HEK293 (cell line): ENCODE results near the gene ANO7.

ENCODE experiments used
- CTCF ChIA-PET: fragments of 350-600 bp; formaldehyde crosslinking; extraction: SDS; loops from one replicate; lab custom pipeline; 2021; ENCODE audit warnings: antibody characterized with exemption; lab: Yijun Ruan, JAX
- POLR2A ChIA-PET: fragments of 300-600 bp; formaldehyde crosslinking; extraction: SDS; loops from one replicate; lab custom pipeline; 2020; ENCODE audit warnings: antibody characterized with exemption, inconsistent platforms; lab: Yijun Ruan, JAX
- H3K27ac ChIP-seq: fragments of 200-500 bp; sonication (Bioruptor generic); 2 replicates; pipeline ENCODE4 v1.5.1; 2014; ENCODE audit warnings: low read depth, low read length, control low read depth, inconsistent platforms; ENCODE audit errors: extremely low read depth
- H3K36me3 ChIP-seq, 2 experiments: fragments of 200-500 bp in 1 of 2; sonication (Bioruptor generic) in 1 of 2; 1 replicate in 1 of 2; 2 replicates in 1 of 2; pipeline ENCODE4 v1.5.1; 2014 to 2017; ENCODE audit warnings: inconsistent platforms in 2 of 2, low read length in 2 of 2; ENCODE audit not compliant: control insufficient read depth in 2 of 2, insufficient read depth in 1 of 2
- H3K4me1 ChIP-seq: fragments of 200-500 bp; sonication (Bioruptor generic); 2 replicates; pipeline ENCODE4 v1.5.1; 2014; ENCODE audit warnings: mild to moderate bottlenecking, low read length, inconsistent platforms; ENCODE audit not compliant: control insufficient read depth, insufficient read depth
- H3K4me3 ChIP-seq: 2 replicates; pipeline ENCODE4 v1.5.1; 2011; ENCODE audit warnings: low read depth, mild to moderate bottlenecking, control low read depth, low read length, moderate library complexity
- H3K9me3 ChIP-seq: fragments of 200-500 bp; sonication (Bioruptor generic); 2 replicates; pipeline ENCODE4 v1.5.1; 2014; ENCODE audit warnings: low read depth, low read length, inconsistent platforms; ENCODE audit not compliant: control insufficient read depth, insufficient read depth
- FEZF1 ChIP-seq: fragments of 450-650 bp; formaldehyde crosslinking; IDR thresholded peaks from 2 replicates; pipeline ENCODE4 v1.5.1; 2016; ENCODE audit warnings: missing biosample characterization, missing genetic modification characterization
- HOXC10 ChIP-seq: sonication (generic); formaldehyde crosslinking; IDR thresholded peaks from 2 replicates; pipeline ENCODE4 v1.8.1; 2023; ENCODE audit warnings: mild to moderate bottlenecking, missing genetic modification reagents
- PRDM1 ChIP-seq: fragments of 450-650 bp; formaldehyde crosslinking; IDR thresholded peaks from 2 replicates; pipeline ENCODE4; 2016; ENCODE audit warnings: missing biosample characterization, missing genetic modification characterization
- SP2 ChIP-seq: fragments of 450-650 bp; formaldehyde crosslinking; IDR thresholded peaks from 2 replicates; pipeline ENCODE4 v1.5.1; 2016; ENCODE audit warnings: missing biosample characterization, missing genetic modification characterization
- ZFHX2 ChIP-seq: fragments of 450-650 bp; formaldehyde crosslinking; conservative IDR thresholded peaks from 2 replicates; pipeline ENCODE4 v1.5.1; 2016; ENCODE audit warnings: missing biosample characterization, missing genetic modification characterization
- ZFP69B ChIP-seq: fragments of 450-650 bp; formaldehyde crosslinking; IDR thresholded peaks from 2 replicates; pipeline ENCODE4 v1.5.1; 2016; ENCODE audit warnings: missing biosample characterization, missing genetic modification characterization
- ZNF112 ChIP-seq: fragments of 450-650 bp; formaldehyde crosslinking; IDR thresholded peaks from 2 replicates; pipeline ENCODE4 v1.5.0; 2017; ENCODE audit warnings: missing biosample characterization, missing genetic modification characterization
- ZNF133 ChIP-seq: fragments of 450-650 bp; formaldehyde crosslinking; IDR thresholded peaks from 2 replicates; pipeline ENCODE4 v1.5.1; 2016; ENCODE audit warnings: missing biosample characterization, missing genetic modification characterization
- ZNF335 ChIP-seq: fragments of 450-650 bp; formaldehyde crosslinking; conservative IDR thresholded peaks from 2 replicates; pipeline ENCODE4 v1.5.1; 2016; ENCODE audit warnings: missing biosample characterization, missing genetic modification characterization
- ZNF366 ChIP-seq: fragments of 450-650 bp; formaldehyde crosslinking; conservative IDR thresholded peaks from 2 replicates; pipeline ENCODE4 v1.5.1; 2016; ENCODE audit warnings: missing biosample characterization, missing genetic modification characterization
- ZNF48 ChIP-seq: fragments of 450-650 bp; formaldehyde crosslinking; IDR thresholded peaks from 2 replicates; pipeline ENCODE4 v1.5.1; 2016; ENCODE audit warnings: missing biosample characterization, missing genetic modification characterization
- ZNF664 ChIP-seq: fragments of 450-650 bp; formaldehyde crosslinking; IDR thresholded peaks from 2 replicates; pipeline ENCODE4 v1.5.1; 2016; ENCODE audit warnings: missing biosample characterization, missing genetic modification characterization
- ZNF707 ChIP-seq: fragments of 450-650 bp; formaldehyde crosslinking; IDR thresholded peaks from 2 replicates; pipeline ENCODE4 v1.5.1; 2016; ENCODE audit warnings: missing biosample characterization, missing genetic modification characterization
- ZNF747 ChIP-seq: fragments of 450-650 bp; formaldehyde crosslinking; IDR thresholded peaks from 2 replicates; pipeline ENCODE4 v1.5.1; 2016; ENCODE audit warnings: missing biosample characterization, missing genetic modification characterization
- TF ChIP-seq, protein P1 (sequence below): fragments of 450-650 bp; formaldehyde crosslinking; conservative IDR thresholded peaks from 2 replicates; pipeline ENCODE4 v1.5.1; 2016; ENCODE audit warnings: low read depth, missing biosample characterization, missing genetic modification characterization
- TF ChIP-seq, protein P2 (sequence below): fragments of 450-650 bp; formaldehyde crosslinking; IDR thresholded peaks from 2 replicates; pipeline ENCODE4 v1.5.1; 2017; ENCODE audit warnings: missing biosample characterization, missing genetic modification characterization
- TF ChIP-seq, protein P3 (sequence below): fragments of 450-650 bp; formaldehyde crosslinking; IDR thresholded peaks from 2 replicates; pipeline ENCODE4 v1.5.1; 2016; ENCODE audit warnings: missing biosample characterization, missing genetic modification characterization
- TF ChIP-seq, protein P4 (sequence below): fragments of 450-650 bp; formaldehyde crosslinking; IDR thresholded peaks from 2 replicates; pipeline ENCODE4; 2016; ENCODE audit warnings: missing biosample characterization, missing genetic modification characterization
- TF ChIP-seq, protein P5 (sequence below): fragments of 450-650 bp; formaldehyde crosslinking; IDR thresholded peaks from 2 replicates; pipeline ENCODE4 v1.5.1; 2016; ENCODE audit warnings: missing biosample characterization, missing genetic modification characterization, low read depth

ANO7 gene

DNA sequence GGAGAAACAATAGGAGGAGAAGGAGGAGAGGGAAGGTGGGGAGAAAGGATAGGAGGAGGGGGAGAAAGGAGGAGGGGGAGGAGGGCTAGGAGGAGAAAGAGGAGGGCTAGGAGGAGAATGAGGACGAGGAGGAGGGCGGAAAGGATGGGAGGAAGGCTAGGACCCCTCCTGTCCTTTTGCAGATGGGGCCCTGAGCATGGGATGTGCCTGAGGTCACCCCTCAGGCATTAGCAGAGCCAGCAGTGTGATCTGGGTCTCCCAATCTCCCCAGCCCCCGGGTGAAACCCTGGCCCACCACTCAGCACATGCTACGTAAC is 601 bp upstream of the ANO7 start:
- TF ChIP-seq ZNF133 (tag by site-specific recombination) (no peak), ZNF335 (peak; percentile 30), ZNF48 (tag by site-specific recombination) (no peak), FEZF1 (tag by site-specific recombination) (no peak), ZFP69B (tag by site-specific recombination) (no peak), ZNF112 (tag by site-specific recombination) (no peak), HOXC10 (CRISPR knock-in tag) (no peak), ZFHX2 (tag by site-specific recombination) (0 out of 2 replicates have a peak, but pooled peaks have one; percentile 19), ZNF664 (tag by site-specific recombination) (no peak), ZNF747 (tag by site-specific recombination) (no peak), SP2 (no peak), ZNF366 (peak; percentile 45; the same call in 1 of the 2 replicates), ZNF707 (no peak), PRDM1 (tag by site-specific recombination) (peak; percentile 74)
- TF ChIP-seq, protein P1, sequence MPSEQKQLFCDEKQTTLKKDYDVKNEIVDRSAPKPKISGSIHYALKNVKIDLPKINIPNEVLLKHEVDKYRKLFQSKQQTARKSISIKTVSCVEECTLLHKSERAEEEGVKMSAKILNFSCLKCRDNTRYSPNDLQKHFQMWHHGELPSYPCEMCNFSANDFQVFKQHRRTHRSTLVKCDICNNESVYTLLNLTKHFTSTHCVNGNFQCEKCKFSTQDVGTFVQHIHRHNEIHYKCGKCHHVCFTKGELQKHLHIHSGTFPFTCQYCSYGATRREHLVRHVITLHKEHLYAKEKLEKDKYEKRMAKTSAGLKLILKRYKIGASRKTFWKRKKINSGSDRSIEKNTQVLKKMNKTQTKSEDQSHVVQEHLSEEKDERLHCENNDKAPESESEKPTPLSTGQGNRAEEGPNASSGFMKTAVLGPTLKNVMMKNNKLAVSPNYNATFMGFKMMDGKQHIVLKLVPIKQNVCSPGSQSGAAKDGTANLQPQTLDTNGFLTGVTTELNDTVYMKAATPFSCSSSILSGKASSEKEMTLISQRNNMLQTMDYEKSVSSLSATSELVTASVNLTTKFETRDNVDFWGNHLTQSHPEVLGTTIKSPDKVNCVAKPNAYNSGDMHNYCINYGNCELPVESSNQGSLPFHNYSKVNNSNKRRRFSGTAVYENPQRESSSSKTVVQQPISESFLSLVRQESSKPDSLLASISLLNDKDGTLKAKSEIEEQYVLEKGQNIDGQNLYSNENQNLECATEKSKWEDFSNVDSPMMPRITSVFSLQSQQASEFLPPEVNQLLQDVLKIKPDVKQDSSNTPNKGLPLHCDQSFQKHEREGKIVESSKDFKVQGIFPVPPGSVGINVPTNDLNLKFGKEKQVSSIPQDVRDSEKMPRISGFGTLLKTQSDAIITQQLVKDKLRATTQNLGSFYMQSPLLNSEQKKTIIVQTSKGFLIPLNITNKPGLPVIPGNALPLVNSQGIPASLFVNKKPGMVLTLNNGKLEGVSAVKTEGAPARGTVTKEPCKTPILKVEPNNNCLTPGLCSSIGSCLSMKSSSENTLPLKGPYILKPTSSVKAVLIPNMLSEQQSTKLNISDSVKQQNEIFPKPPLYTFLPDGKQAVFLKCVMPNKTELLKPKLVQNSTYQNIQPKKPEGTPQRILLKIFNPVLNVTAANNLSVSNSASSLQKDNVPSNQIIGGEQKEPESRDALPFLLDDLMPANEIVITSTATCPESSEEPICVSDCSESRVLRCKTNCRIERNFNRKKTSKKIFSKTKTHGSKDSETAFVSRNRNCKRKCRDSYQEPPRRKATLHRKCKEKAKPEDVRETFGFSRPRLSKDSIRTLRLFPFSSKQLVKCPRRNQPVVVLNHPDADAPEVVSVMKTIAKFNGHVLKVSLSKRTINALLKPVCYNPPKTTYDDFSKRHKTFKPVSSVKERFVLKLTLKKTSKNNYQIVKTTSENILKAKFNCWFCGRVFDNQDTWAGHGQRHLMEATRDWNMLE (tag by site-specific recombination): no peak
- TF ChIP-seq, protein P2, sequence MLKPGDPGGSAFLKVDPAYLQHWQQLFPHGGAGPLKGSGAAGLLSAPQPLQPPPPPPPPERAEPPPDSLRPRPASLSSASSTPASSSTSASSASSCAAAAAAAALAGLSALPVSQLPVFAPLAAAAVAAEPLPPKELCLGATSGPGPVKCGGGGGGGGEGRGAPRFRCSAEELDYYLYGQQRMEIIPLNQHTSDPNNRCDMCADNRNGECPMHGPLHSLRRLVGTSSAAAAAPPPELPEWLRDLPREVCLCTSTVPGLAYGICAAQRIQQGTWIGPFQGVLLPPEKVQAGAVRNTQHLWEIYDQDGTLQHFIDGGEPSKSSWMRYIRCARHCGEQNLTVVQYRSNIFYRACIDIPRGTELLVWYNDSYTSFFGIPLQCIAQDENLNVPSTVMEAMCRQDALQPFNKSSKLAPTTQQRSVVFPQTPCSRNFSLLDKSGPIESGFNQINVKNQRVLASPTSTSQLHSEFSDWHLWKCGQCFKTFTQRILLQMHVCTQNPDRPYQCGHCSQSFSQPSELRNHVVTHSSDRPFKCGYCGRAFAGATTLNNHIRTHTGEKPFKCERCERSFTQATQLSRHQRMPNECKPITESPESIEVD (tag by site-specific recombination): no peak
- Histone ChIP-seq H3K9me3 (no peaks in the 10 kb centered on the region), H3K27ac (no peak overlapping the region), H3K4me3 (no peak overlapping the region), H3K4me1 (no peaks in the 10 kb centered on the region), H3K36me3 (peaks cover 0 to 7% of the 10 kb centered on the region in 2 experiments; a peak in 2 of 3 replicates)
- ChIA-PET POLR2A (no interaction called here), CTCF (no interaction called here)

DNA sequence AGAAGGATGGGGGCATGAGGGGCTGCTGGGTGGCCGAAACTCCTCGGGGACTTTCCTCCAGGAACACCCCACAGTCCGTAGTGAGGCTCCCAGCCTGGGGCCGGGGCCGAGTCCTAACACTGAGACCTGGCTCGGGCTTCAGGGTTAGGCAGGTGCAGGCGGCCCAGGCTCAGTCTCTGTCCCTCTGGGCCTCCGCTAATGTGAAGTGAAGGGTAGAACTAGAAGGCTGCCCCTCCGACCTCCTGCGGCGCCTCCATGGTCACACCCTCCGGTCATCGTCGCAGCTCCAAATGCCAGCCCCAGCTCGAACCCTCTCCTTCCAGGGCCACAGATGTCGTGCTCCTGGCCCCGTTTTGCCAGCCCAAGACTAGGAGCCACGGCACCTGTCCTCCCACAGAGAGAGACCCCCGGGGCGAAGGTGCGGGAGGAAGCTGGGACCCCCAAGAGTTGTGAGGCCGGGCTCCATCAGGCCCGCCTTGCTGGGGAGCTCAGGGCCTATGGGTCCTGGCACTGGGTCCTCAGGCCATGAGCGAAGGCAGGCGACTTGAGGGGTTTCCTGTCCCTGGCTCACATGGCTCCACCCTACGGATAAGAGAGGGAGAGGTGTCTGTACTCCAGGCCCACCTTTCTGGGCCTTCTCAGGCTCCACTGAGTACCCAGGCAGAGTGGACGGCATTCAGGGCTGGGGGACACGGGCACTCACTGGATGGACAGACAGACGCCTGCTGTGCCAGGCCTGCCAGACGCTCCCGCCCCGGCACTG is 797 bp downstream of the ANO7 start:
- no peaks in the 10 kb centered on the region; a peak in 1 of 3 replicates for H3K36me3 ChIP-seq
- H3K4me1 ChIP-seq: no peaks in the 10 kb centered on the region
- H3K4me3 ChIP-seq: no peak overlapping the region
- CTCF ChIA-PET: no interaction called here
- H3K9me3 ChIP-seq: no peaks in the 10 kb centered on the region
- TF ChIP-seq, protein P3, sequence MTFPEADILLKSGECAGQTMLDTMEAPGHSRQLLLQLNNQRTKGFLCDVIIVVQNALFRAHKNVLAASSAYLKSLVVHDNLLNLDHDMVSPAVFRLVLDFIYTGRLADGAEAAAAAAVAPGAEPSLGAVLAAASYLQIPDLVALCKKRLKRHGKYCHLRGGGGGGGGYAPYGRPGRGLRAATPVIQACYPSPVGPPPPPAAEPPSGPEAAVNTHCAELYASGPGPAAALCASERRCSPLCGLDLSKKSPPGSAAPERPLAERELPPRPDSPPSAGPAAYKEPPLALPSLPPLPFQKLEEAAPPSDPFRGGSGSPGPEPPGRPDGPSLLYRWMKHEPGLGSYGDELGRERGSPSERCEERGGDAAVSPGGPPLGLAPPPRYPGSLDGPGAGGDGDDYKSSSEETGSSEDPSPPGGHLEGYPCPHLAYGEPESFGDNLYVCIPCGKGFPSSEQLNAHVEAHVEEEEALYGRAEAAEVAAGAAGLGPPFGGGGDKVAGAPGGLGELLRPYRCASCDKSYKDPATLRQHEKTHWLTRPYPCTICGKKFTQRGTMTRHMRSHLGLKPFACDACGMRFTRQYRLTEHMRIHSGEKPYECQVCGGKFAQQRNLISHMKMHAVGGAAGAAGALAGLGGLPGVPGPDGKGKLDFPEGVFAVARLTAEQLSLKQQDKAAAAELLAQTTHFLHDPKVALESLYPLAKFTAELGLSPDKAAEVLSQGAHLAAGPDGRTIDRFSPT (tag by site-specific recombination): no peak
- TF ChIP-seq, protein P4, sequence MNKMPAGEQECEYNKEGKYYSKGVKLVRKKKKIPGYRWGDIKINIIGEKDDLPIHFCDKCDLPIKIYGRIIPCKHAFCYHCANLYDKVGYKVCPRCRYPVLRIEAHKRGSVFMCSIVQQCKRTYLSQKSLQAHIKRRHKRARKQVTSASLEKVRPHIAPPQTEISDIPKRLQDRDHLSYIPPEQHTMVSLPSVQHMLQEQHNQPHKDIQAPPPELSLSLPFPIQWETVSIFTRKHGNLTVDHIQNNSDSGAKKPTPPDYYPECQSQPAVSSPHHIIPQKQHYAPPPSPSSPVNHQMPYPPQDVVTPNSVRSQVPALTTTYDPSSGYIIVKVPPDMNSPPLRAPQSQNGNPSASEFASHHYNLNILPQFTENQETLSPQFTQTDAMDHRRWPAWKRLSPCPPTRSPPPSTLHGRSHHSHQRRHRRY (tag by site-specific recombination): no peak
- TF ChIP-seq, protein P5, sequence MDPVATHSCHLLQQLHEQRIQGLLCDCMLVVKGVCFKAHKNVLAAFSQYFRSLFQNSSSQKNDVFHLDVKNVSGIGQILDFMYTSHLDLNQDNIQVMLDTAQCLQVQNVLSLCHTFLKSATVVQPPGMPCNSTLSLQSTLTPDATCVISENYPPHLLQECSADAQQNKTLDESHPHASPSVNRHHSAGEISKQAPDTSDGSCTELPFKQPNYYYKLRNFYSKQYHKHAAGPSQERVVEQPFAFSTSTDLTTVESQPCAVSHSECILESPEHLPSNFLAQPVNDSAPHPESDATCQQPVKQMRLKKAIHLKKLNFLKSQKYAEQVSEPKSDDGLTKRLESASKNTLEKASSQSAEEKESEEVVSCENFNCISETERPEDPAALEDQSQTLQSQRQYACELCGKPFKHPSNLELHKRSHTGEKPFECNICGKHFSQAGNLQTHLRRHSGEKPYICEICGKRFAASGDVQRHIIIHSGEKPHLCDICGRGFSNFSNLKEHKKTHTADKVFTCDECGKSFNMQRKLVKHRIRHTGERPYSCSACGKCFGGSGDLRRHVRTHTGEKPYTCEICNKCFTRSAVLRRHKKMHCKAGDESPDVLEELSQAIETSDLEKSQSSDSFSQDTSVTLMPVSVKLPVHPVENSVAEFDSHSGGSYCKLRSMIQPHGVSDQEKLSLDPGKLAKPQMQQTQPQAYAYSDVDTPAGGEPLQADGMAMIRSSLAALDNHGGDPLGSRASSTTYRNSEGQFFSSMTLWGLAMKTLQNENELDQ: no peak
- POLR2A ChIA-PET: no interaction called here
- no peak overlapping the region for H3K27ac ChIP-seq
